AG04450 (cell line): ENCODE results near the gene B3GAT1. TPM values are rescaled to one million over a fixed set of nuclear protein-coding genes. Genes with fewer than 3 reads are reported as not detected.

Experiments
- CTCF ChIA-PET: fragments of 300-600, 350-600 bp; formaldehyde crosslinking; extraction: SDS; loops from one replicate; lab custom pipeline; 2022; ENCODE audit warnings: antibody characterized with exemption, inconsistent platforms; lab: Charles Lee
- POLR2A ChIA-PET: fragments of 350-600 bp; formaldehyde crosslinking; extraction: SDS; loops from one replicate; lab custom pipeline; 2021; ENCODE audit warnings: antibody characterized with exemption, inconsistent platforms; lab: Yijun Ruan, JAX
- DNase-seq: peaks from one replicate; pipeline ENCODE4 v3.0.0-alpha.2; 2011; ENCODE audit warnings: low read depth, low spot score
- H3K27ac ChIP-seq: one replicate; pipeline ENCODE4 v1.5.1; 2012; ENCODE audit warnings: low read depth, low read length, control low read depth
- H3K27me3 ChIP-seq: one replicate; pipeline ENCODE4 v1.6.0; 2012; ENCODE audit warnings: low read length; ENCODE audit not compliant: control insufficient read depth, insufficient read depth
- H3K4me3 ChIP-seq: 2 replicates; pipeline ENCODE4 v1.5.1; 2011; ENCODE audit warnings: mild to moderate bottlenecking, low read depth, low read length, control low read depth
- H3K9me3 ChIP-seq: 2 replicates; pipeline ENCODE4 v1.5.1; 2012; ENCODE audit warnings: low read length; ENCODE audit not compliant: control insufficient read depth, insufficient read depth
- polyA plus RNA-seq: library from polyadenylated mRNA; depleted of rRNA; stranded (reverse); fragments of >200 nt; gene quantifications from 2 replicates; pipeline ENCODE4 v1.2.3, GENCODE V29; 2011
- TF ChIP-seq, protein P1 (sequence below): IDR thresholded peaks from 2 replicates; pipeline ENCODE4 v1.5.1; 2011; ENCODE audit warnings: low read depth, low read length, control low read depth, inconsistent platforms

Gene B3GAT1
- polyA plus RNA-seq, 1 experiment, result not detected

DNA sequence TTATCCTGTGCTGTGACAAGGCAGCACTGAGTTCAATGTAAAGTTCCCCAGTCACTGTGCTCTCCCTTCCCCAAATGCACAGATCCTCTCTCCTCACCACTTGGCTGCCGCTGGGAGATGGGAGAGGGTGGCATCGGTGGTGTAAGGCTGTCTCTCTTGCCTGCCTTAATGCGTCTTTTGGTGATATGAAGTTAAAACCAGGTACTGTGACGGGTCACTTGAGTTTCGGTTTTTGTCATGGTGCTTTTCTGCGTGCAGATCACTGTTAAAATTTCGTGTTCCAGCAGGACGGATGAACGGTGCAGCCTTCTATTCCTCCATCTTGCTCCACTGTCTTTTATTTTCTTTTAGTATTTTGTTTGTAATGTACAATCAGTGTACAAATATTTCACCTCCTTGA lies 61.7 kb downstream of the B3GAT1 start:
- Histone ChIP-seq H3K4me3 (no peak overlapping the region), H3K9me3 (peaks cover 3% of the 10 kb centered on the region; the same call in 1 of the 2 replicates), H3K27ac (no peak overlapping the region), H3K27me3 (no peaks in the 10 kb centered on the region)
- DNase-seq, result no peak
- ChIA-PET CTCF (no interaction called here), POLR2A (no interaction called here)
- TF ChIP-seq, protein P1, sequence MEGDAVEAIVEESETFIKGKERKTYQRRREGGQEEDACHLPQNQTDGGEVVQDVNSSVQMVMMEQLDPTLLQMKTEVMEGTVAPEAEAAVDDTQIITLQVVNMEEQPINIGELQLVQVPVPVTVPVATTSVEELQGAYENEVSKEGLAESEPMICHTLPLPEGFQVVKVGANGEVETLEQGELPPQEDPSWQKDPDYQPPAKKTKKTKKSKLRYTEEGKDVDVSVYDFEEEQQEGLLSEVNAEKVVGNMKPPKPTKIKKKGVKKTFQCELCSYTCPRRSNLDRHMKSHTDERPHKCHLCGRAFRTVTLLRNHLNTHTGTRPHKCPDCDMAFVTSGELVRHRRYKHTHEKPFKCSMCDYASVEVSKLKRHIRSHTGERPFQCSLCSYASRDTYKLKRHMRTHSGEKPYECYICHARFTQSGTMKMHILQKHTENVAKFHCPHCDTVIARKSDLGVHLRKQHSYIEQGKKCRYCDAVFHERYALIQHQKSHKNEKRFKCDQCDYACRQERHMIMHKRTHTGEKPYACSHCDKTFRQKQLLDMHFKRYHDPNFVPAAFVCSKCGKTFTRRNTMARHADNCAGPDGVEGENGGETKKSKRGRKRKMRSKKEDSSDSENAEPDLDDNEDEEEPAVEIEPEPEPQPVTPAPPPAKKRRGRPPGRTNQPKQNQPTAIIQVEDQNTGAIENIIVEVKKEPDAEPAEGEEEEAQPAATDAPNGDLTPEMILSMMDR, result no peak

DNA sequence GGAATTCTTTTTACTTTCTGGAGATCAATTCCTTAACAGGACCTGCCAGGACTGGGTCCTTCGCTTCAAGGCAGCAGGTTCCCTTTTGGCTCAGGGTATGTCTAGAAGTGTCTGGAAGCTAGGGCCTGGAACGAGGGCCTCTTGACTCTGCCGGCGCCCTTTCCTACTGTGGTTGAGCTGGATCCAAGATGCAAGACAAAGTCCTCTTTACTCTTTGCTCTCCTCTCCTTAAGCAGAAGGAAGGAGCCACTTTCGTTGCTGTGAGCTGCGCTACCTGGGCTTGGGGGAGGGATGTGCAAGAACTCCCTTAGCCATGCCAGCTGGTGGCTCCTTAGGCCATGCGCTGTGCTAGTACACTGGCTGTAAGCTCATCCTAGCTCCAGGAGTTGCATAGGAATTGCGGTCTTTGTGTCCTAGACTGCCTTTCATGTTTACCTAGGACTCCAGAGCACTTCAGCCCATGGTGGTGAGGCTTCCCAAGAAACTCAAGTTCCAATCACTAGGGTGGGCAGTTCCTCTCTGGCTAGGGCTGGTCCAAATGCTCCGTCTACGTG lies 62.2 kb downstream of the B3GAT1 start:
- Histone ChIP-seq H3K4me3 (no peak overlapping the region), H3K27me3 (no peaks in the 10 kb centered on the region), H3K27ac (no peak overlapping the region), H3K9me3 (peaks cover 3% of the 10 kb centered on the region; the same call in 1 of the 2 replicates)
- ChIA-PET CTCF (no interaction called here), POLR2A (no interaction called here)
- TF ChIP-seq, protein P1, result no peak
- no peak for DNase-seq

DNA sequence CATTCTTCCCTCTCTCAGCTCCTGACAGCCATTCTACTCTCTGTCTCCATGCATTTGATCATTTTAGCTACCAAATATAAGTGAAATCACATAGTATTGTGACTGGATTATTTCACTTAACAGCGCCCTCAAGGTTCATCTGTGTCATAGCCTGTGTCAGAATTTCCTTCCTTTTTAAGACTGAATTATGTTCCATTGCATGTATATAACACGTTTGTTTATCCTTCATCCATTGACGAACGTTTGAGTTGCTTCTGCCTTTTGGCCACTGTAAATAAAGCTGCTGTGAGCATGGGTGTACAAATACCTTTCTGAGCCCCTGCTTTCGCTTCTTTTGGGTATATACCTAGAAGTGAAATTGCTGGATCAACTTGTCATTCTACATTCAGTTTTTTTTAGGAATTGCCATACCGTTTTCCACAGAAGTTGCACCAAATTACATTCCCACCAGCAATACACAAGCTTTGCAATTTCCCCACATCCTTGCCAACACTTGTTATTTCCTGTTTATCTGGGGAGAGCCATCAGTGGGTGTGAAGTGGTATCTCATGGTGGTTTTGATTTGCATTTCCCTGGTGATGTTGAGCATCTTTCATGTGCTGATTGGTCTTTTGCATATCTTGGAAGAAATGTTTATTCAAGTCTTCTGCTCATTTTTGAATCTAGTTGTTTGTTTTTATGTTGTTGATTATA lies 62.8 kb downstream of the B3GAT1 start:
- TF ChIP-seq, protein P1, result no peak
- no peak overlapping the region for H3K4me3 ChIP-seq
- H3K27me3 ChIP-seq, result no peaks in the 10 kb centered on the region
- H3K27ac ChIP-seq, result no peak overlapping the region
- no peak for DNase-seq
- ChIA-PET POLR2A (no interaction called here), CTCF (no interaction called here)
- peaks cover 3% of the 10 kb centered on the region; the same call in 1 of the 2 replicates for H3K9me3 ChIP-seq

- ChIA-PET CTCF (no interaction called here), POLR2A (no interaction called here)
- TF ChIP-seq, protein P1, result no peak
- H3K27me3 ChIP-seq, result no peaks in the 10 kb centered on the region
- no peak for DNase-seq
- H3K27ac ChIP-seq, result no peak overlapping the region
- no peak overlapping the region for H3K4me3 ChIP-seq
- H3K9me3 ChIP-seq, result peaks cover 7% of the 10 kb centered on the region; the same call in 1 of the 2 replicates
Measured at GRCh38 chr11:134347441-134347840, 64.6 kb downstream of the B3GAT1 start.

- no peak for DNase-seq
- CTCF ChIA-PET, result no interaction called here
- TF ChIP-seq, protein P1, result no peak
- no peak overlapping the region for H3K4me3 ChIP-seq
- POLR2A ChIA-PET, result no interaction called here
- peaks cover 9% of the 10 kb centered on the region; the same call in 1 of the 2 replicates for H3K9me3 ChIP-seq
- no peaks in the 10 kb centered on the region for H3K27me3 ChIP-seq
- H3K27ac ChIP-seq, result no peak overlapping the region
Measured at GRCh38 chr11:134346976-134347350, 65.1 kb downstream of the B3GAT1 start.
